IMR-90 (cell line): ENCODE measurements around the gene SAMD4B. TPM values are rescaled to one million over a fixed set of nuclear protein-coding genes. Genes with fewer than 3 reads are reported as not detected.

ENCODE experiments used
- ATAC-seq: fragments of 200-7000 bp; cut with Tn5 transposase; 2 replicates; pipeline ENCODE4 v1.9.1; 2020; ENCODE audit warnings: low read depth, mild to moderate bottlenecking, moderate library complexity
- BruUV-seq: library from RNA; stranded (reverse); fragments of 400-500 nt; replicated peaks from 2 replicates; lab custom pipeline; 2021; lab: Mats Ljungman, UMichigan
- CTCF ChIA-PET: fragments of 300-600 bp; formaldehyde crosslinking; extraction: SDS; loops from one replicate; lab custom pipeline; 2021; ENCODE audit warnings: antibody characterized with exemption; lab: Yijun Ruan, JAX
- POLR2A ChIA-PET: fragments of 300-600 bp; sonication (Branson Sonifier 250); formaldehyde crosslinking; loops from one replicate; lab custom pipeline; 2022; ENCODE audit warnings: antibody characterized with exemption; ENCODE audit not compliant: unreplicated experiment; lab: Charles Lee
- DNase-seq: peaks from one replicate; pipeline ENCODE4 v3.0.0; 2013
- H2AFZ ChIP-seq: replicated peaks from 2 replicates; pipeline ENCODE3; 2013; ENCODE audit warnings: low read length, mild to moderate bottlenecking; ENCODE audit not compliant: poor library complexity
- H2AK5ac ChIP-seq: 2 replicates; pipeline ENCODE4 v1.6.1; 2013; ENCODE audit warnings: low read depth, low read length, inconsistent platforms
- H2AK9ac ChIP-seq: replicated peaks from 2 replicates; pipeline ENCODE3; 2013; ENCODE audit warnings: mild to moderate bottlenecking, low read depth, low read length, moderate library complexity; ENCODE audit not compliant: poor library complexity
- H2BK120ac ChIP-seq: 2 replicates; pipeline ENCODE4 v1.6.1; 2013; ENCODE audit warnings: low read depth, low read length, inconsistent platforms
- H2BK15ac ChIP-seq: 3 replicates; pipeline ENCODE4 v1.6.1; 2013; ENCODE audit warnings: low read depth, low read length, inconsistent platforms
- H2BK20ac ChIP-seq: 2 replicates; pipeline ENCODE4 v1.6.1; 2013; ENCODE audit warnings: low read depth, mild to moderate bottlenecking, inconsistent platforms, low read length, moderate library complexity
- H2BK5ac ChIP-seq: 2 replicates; pipeline ENCODE4 v1.6.1; 2013; ENCODE audit warnings: mild to moderate bottlenecking, low read depth, low read length, inconsistent platforms; ENCODE audit not compliant: poor library complexity, severe bottlenecking
- H3K14ac ChIP-seq: replicated peaks from 2 replicates; pipeline ENCODE4 v1.6.1; 2013; ENCODE audit warnings: low read depth, low read length, inconsistent platforms
- H3K18ac ChIP-seq: 2 replicates; pipeline ENCODE4 v1.6.1; 2013; ENCODE audit warnings: low read depth, low read length, control low read depth
- H3K23ac ChIP-seq: 2 replicates; pipeline ENCODE4 v1.6.1; 2013; ENCODE audit warnings: low read depth, low read length, inconsistent platforms
- H3K27ac ChIP-seq: 2 replicates; pipeline ENCODE4 v1.5.1; 2013; ENCODE audit warnings: mild to moderate bottlenecking, control low read depth, low read length; ENCODE audit not compliant: insufficient read depth
- H3K27me3 ChIP-seq: 2 replicates; pipeline ENCODE4 v1.6.1; 2013; ENCODE audit warnings: low read length; ENCODE audit not compliant: control insufficient read depth, insufficient read depth
- H3K36me3 ChIP-seq: 2 replicates; pipeline ENCODE4 v1.6.1; 2013; ENCODE audit warnings: low read length, mixed read lengths; ENCODE audit not compliant: control insufficient read depth, insufficient read depth
- H3K4ac ChIP-seq: 2 replicates; pipeline ENCODE4 v1.6.1; 2013; ENCODE audit warnings: low read depth, low read length, inconsistent platforms
- H3K4me1 ChIP-seq: 2 replicates; pipeline ENCODE4 v1.6.1; 2013; ENCODE audit warnings: low read length, mixed read lengths; ENCODE audit not compliant: control insufficient read depth, insufficient read depth
- H3K4me2 ChIP-seq: 2 replicates; pipeline ENCODE4 v1.6.1; 2013; ENCODE audit warnings: low read depth, mild to moderate bottlenecking, control low read depth, low read length, moderate library complexity
- H3K4me3 ChIP-seq: 2 replicates; pipeline ENCODE4 v1.5.1; 2013; ENCODE audit warnings: low read depth, mild to moderate bottlenecking, control low read depth, low read length, moderate library complexity; ENCODE audit not compliant: insufficient read depth
- H3K56ac ChIP-seq: 2 replicates; pipeline ENCODE4 v1.6.1; 2013; ENCODE audit warnings: low read length, inconsistent platforms; ENCODE audit not compliant: insufficient read depth; ENCODE audit errors: extremely low read depth
- H3K79me1 ChIP-seq, 2 experiments: 2 replicates each; pipeline ENCODE4 v1.6.1; 2013; ENCODE audit warnings: low read length in 2 of 2, inconsistent platforms in 1 of 2, low read depth in 1 of 2
- H3K9ac ChIP-seq: 2 replicates; pipeline ENCODE4 v1.6.1; 2013; ENCODE audit warnings: low read depth, low read length, control low read depth
- H3K9me1 ChIP-seq: 2 replicates; pipeline ENCODE4 v1.6.1; 2013; ENCODE audit warnings: low read length, inconsistent platforms; ENCODE audit not compliant: insufficient read depth
- H3K9me3 ChIP-seq: 2 replicates; pipeline ENCODE4 v1.6.1; 2013; ENCODE audit warnings: low read length; ENCODE audit not compliant: control insufficient read depth, insufficient read depth
- H4K20me1 ChIP-seq: 2 replicates; pipeline ENCODE4 v1.6.1; 2013; ENCODE audit warnings: low read length, inconsistent platforms; ENCODE audit not compliant: insufficient read depth
- H4K5ac ChIP-seq: 2 replicates; pipeline ENCODE4 v1.6.1; 2013; ENCODE audit warnings: mild to moderate bottlenecking, low read depth, low read length, control low read depth
- H4K8ac ChIP-seq, 2 experiments: 2 replicates each; pipeline ENCODE4 v1.6.1; 2013; ENCODE audit warnings: low read depth in 2 of 2, low read length in 2 of 2, control low read depth in 1 of 2, inconsistent platforms in 1 of 2
- H4K91ac ChIP-seq: 2 replicates; pipeline ENCODE4 v1.6.1; 2013; ENCODE audit warnings: low read depth, low read length, inconsistent platforms; ENCODE audit not compliant: insufficient read depth
- CEBPB ChIP-seq: IDR thresholded peaks from 2 replicates; pipeline ENCODE4 v1.6.1; 2012; ENCODE audit warnings: low read depth, low read length, improper control_type of control experiment
- CHD1 ChIP-seq: IDR thresholded peaks from 2 replicates; pipeline ENCODE4 v1.6.1; 2012; ENCODE audit warnings: low read depth, low read length, improper control_type of control experiment
- MXI1 ChIP-seq: IDR thresholded peaks from 2 replicates; pipeline ENCODE4 v1.6.1; 2012; ENCODE audit warnings: low read depth, mild to moderate bottlenecking, low read length, moderate library complexity, borderline replicate concordance
- POLR2A ChIP-seq: IDR thresholded peaks from 2 replicates; pipeline ENCODE4 v1.6.1; 2012; ENCODE audit warnings: mild to moderate bottlenecking, low read depth, low read length
- RAD21 ChIP-seq: IDR thresholded peaks from 2 replicates; pipeline ENCODE4 v1.6.1; 2012; ENCODE audit warnings: low read length, improper control_type of control experiment
- RCOR1 ChIP-seq: IDR thresholded peaks from 2 replicates; pipeline ENCODE4 v1.6.1; 2012; ENCODE audit warnings: mild to moderate bottlenecking, low read length, improper control_type of control experiment; ENCODE audit not compliant: insufficient replicate concordance
- WGBS, 2 experiments: methylation state at CpG; one replicate each; pipeline versions ENCODE4 v1.1.5 to v1.1.7; 2013; ENCODE audit warnings: missing lambda C conversion rate in 2 of 2; ENCODE audit not compliant: insufficient read length in 1 of 2; ENCODE audit errors: extremely low coverage in 2 of 2; 5-methylcytosine and 5-hydroxymethylcytosine counted together
- dilution Hi-C: fragments of 300-500 bp; cut with HindIII; formaldehyde crosslinking; loops from one replicate; pipeline ENCODE4 v1.14.3; 2018; ENCODE audit warnings: low sequenced_read_pairs; ENCODE audit not compliant: unreplicated experiment
- in situ Hi-C: fragments of 300-500 bp; cut with MboI; formaldehyde crosslinking; loops from 3 replicates; pipeline ENCODE4 v1.14.3; 2019; ENCODE audit warnings: low sequenced_read_pairs, inconsistent platforms, mixed read lengths
- intact Hi-C: fragments of 100-400 bp; cut with micrococcal nuclease; formaldehyde crosslinking; loops from 2 replicates; pipeline ENCODE4 v1.10.0; 2022
- polyA plus RNA-seq, 3 experiments: library from polyadenylated mRNA; depleted of rRNA; stranded (reverse); fragments of >200 nt; gene quantifications; 2 replicates each; pipeline ENCODE4 v1.2.3, GENCODE V29; 2012; ENCODE audit warnings: low replicate concordance in 1 of 3
- total RNA-seq: library from RNA; depleted of rRNA; stranded (reverse); fragments of >200 nt; gene quantifications from 2 replicates; pipeline ENCODE4 v1.2.3, GENCODE V29; 2012
- TF ChIP-seq, protein P1 (sequence below): conservative IDR thresholded peaks from 2 replicates; pipeline ENCODE4 v1.5.1; 2012; ENCODE audit warnings: mild to moderate bottlenecking, low read depth, low read length, improper control_type of control experiment

Gene SAMD4B
- total and polyA plus RNA-seq, 2 of the 4 experiments (the other 2 are of a cell fraction): 18.3 to 97.2 TPM

- POLR2A ChIA-PET: interaction anchor here (0.6 to 0.8 kb wide), 2 partner anchors 18 to 22 kb away, joined by 4 to 13 read pairs; partner anchors contain the start of gene RPS16
- BruUV-seq: no TSS peak
- ATAC-seq (no peak), DNase-seq (peak; percentile 28)
- Histone ChIP-seq H3K23ac (peak overlapping the region; percentile 99), H3K79me1 (peaks cover 11 to 71% of the 10 kb centered on the region in 2 experiments), H2AK9ac (peak overlapping the region; percentile 91), H2AFZ (peak overlapping the region; percentile 79), H3K56ac (peak overlapping the region; percentile 95), H2BK5ac (peak overlapping the region; percentile 88), H4K91ac (peak overlapping the region; percentile 91), H2BK15ac (peak overlapping the region; percentile 49; the same call in 1 of the 3 replicates), H3K18ac (peak overlapping the region; percentile 72), H2AK5ac (peak overlapping the region; percentile 79), H3K36me3 (peaks cover 33% of the 10 kb centered on the region), H2BK120ac (peak overlapping the region; percentile 87), H3K4me2 (peak overlapping the region; percentile 72), H3K14ac (peak overlapping the region; percentile 100), H4K20me1 (peaks cover 43% of the 10 kb centered on the region), H3K4me3 (peak overlapping the region; percentile 90), H3K9me3 (no peaks in the 10 kb centered on the region), H3K4ac (peak overlapping the region; percentile 98), H3K27me3 (no peaks in the 10 kb centered on the region), H4K8ac (peak overlapping the region; percentile 85 to 94; a peak in 3 of 4 replicates), H3K9ac (peak overlapping the region; percentile 99), H3K27ac (peak overlapping the region; percentile 98), H2BK20ac (peak overlapping the region; percentile 65), H3K4me1 (peaks cover 23% of the 10 kb centered on the region), H4K5ac (peak overlapping the region; percentile 74), H3K9me1 (peaks cover 11% of the 10 kb centered on the region; the same call in 1 of the 2 replicates)
- in situ Hi-C loops (no loop called here), dilution Hi-C loops (no loop called here), intact Hi-C loops (loop anchor here (2.0 kb wide), 1 partner anchor 291 kb away; no protein-coding TSS in a partner anchor)
- CTCF ChIA-PET: interaction anchor here (0.5 to 1.1 kb wide), 3 partner anchors 16 to 117 kb away, joined by 3 to 4 read pairs (median 3); no protein-coding TSS in a partner anchor
- peak; percentile 30; the same call in 1 of the 2 replicates for TF ChIP-seq POLR2A
- TF ChIP-seq RCOR1: no peak
- 0 out of 2 replicates have a peak, but pooled peaks have one; percentile 6 for TF ChIP-seq MXI1
- 0 out of 2 replicates have a peak, but pooled peaks have one; percentile 20 for TF ChIP-seq RAD21
- TF ChIP-seq CHD1: no peak
- TF ChIP-seq, protein P1, sequence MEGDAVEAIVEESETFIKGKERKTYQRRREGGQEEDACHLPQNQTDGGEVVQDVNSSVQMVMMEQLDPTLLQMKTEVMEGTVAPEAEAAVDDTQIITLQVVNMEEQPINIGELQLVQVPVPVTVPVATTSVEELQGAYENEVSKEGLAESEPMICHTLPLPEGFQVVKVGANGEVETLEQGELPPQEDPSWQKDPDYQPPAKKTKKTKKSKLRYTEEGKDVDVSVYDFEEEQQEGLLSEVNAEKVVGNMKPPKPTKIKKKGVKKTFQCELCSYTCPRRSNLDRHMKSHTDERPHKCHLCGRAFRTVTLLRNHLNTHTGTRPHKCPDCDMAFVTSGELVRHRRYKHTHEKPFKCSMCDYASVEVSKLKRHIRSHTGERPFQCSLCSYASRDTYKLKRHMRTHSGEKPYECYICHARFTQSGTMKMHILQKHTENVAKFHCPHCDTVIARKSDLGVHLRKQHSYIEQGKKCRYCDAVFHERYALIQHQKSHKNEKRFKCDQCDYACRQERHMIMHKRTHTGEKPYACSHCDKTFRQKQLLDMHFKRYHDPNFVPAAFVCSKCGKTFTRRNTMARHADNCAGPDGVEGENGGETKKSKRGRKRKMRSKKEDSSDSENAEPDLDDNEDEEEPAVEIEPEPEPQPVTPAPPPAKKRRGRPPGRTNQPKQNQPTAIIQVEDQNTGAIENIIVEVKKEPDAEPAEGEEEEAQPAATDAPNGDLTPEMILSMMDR: peak; percentile 19; the same call in 1 of the 2 replicates
- TF ChIP-seq CEBPB: peak; percentile 80
- WGBS, 2 experiments: 19% methylated on average over 6 of the region's 18 CpGs; no CpG with 5 or more reads in 1 of the 2 experiments
Measured at GRCh38 chr19:39413911-39414608, 71.8 kb downstream of the SAMD4B start.
